ENCODE measurements around the gene PLXNB2. TPM values are rescaled to one million over a fixed set of nuclear protein-coding genes. Genes with fewer than 3 reads are reported as not detected.

Gene PLXNB2, protein sequence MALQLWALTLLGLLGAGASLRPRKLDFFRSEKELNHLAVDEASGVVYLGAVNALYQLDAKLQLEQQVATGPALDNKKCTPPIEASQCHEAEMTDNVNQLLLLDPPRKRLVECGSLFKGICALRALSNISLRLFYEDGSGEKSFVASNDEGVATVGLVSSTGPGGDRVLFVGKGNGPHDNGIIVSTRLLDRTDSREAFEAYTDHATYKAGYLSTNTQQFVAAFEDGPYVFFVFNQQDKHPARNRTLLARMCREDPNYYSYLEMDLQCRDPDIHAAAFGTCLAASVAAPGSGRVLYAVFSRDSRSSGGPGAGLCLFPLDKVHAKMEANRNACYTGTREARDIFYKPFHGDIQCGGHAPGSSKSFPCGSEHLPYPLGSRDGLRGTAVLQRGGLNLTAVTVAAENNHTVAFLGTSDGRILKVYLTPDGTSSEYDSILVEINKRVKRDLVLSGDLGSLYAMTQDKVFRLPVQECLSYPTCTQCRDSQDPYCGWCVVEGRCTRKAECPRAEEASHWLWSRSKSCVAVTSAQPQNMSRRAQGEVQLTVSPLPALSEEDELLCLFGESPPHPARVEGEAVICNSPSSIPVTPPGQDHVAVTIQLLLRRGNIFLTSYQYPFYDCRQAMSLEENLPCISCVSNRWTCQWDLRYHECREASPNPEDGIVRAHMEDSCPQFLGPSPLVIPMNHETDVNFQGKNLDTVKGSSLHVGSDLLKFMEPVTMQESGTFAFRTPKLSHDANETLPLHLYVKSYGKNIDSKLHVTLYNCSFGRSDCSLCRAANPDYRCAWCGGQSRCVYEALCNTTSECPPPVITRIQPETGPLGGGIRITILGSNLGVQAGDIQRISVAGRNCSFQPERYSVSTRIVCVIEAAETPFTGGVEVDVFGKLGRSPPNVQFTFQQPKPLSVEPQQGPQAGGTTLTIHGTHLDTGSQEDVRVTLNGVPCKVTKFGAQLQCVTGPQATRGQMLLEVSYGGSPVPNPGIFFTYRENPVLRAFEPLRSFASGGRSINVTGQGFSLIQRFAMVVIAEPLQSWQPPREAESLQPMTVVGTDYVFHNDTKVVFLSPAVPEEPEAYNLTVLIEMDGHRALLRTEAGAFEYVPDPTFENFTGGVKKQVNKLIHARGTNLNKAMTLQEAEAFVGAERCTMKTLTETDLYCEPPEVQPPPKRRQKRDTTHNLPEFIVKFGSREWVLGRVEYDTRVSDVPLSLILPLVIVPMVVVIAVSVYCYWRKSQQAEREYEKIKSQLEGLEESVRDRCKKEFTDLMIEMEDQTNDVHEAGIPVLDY (N-terminal part only)
- total RNA-seq, result 226 and 278 TPM in 2 replicates

DNA sequence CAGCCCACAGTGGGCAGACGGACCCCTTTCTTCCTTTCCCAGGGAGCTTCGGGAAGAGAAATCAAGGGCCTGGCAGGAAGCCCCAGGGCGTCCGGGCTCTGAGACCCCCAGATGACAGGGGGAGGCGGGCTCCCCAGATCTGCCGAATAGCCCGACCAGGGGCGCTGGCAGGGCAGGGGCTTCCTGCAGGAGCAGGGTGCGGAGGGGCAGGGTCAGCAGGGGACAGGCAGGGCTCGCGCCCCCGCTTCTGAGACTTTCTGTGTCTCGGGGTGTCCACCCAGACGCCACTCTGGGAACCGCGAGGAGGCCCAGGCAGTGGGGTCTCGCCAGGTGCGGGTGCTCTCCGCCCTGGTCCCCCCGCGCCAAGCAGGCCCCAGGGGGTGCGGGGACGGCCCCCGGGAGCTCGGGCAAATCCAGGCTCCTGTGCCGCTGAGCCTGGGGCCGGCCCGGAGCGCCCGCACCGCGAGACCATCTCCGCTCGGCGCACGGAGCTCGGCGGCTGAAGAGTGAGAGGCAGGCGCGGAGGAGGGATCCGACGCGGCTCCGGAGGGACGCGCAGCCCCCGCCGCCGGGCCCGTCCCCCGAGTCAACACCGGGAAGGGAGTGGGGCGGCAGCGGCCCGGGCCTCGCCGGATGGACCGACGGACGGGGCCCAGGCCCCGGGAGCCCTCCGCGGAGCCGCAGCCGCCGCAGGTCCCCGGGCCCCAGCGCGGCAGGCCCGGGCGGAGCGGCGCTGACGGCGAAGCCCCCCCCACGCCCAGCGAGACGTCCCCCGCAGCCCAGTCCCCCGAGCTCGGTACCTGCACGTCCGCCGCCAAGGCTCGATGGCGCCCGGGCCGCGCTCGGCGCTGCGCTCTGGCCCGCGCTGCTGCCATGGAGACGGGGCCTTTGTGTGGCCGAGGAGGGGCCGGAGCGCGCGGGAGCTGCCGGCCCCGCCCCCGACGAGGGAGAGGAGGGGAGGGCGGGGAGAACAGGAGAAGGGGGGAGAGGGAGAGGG, at the start of gene PLXNB2:
Gene PLXNB2, minus strand, starts transcription at position 894 of the 997 bp plus-strand sequence. CDS start 17,062 bp downstream, outside the sequence.

GRCh38 chr22:50342651-50343540, 35.5 kb upstream of the PLXNB2 start, which contains the start of gene PPP6R2:
PPP6R2 (plus strand) TSS chr22:50343327; CDS start chr22:50393909, 50,582 bp downstream.

DNA sequence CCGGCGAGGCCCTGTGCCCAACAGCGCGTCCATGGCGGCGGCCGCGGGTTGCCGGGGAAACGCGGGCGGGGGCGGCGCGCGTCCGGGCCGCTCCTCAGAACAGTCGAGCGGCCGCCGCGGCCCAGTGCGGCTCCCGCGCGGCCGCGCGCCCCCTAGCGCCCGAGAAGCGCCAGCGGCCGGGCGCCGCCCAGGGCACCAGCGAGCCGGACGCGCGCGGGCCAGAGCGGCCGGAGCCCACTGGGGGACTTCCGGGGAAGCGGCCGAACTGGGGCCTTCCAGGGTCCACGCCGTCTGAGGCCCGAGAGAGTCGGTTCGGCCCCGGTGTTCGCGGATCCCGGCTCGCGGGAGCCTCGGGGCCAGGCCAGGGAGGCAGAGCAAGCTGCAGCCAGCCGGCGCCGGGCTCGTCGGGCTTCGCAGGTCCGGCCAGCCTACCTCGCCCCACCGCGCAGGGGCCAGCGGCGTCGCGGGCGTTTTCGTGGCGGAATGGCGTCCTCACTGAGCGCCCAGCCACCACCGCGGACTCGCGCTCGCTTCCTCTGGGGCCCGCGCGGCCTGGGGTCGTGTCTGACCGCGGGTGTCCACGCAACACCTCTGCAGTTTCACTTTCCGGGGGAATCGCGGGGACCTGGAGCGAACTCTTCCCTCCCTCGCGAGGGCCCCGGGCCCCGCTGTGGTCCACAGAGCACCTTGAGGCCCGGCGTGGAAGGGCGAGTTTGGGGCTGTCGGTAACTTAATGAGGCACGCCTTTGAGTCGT, 19.7 kb upstream of the PLXNB2 start, which contains the start of gene DENND6B:
Gene DENND6B, minus strand, starts transcription at position 57 of the 755 bp plus-strand sequence. Its CDS starts 24 bp downstream, at position 33.

GRCh38 chr22:50269970-50270665, 37.3 kb downstream of the PLXNB2 start, which contains the start of gene MAPK11:
MAPK11 (minus strand) TSS chr22:50270380; CDS start chr22:50270292, 88 bp downstream.

DNA sequence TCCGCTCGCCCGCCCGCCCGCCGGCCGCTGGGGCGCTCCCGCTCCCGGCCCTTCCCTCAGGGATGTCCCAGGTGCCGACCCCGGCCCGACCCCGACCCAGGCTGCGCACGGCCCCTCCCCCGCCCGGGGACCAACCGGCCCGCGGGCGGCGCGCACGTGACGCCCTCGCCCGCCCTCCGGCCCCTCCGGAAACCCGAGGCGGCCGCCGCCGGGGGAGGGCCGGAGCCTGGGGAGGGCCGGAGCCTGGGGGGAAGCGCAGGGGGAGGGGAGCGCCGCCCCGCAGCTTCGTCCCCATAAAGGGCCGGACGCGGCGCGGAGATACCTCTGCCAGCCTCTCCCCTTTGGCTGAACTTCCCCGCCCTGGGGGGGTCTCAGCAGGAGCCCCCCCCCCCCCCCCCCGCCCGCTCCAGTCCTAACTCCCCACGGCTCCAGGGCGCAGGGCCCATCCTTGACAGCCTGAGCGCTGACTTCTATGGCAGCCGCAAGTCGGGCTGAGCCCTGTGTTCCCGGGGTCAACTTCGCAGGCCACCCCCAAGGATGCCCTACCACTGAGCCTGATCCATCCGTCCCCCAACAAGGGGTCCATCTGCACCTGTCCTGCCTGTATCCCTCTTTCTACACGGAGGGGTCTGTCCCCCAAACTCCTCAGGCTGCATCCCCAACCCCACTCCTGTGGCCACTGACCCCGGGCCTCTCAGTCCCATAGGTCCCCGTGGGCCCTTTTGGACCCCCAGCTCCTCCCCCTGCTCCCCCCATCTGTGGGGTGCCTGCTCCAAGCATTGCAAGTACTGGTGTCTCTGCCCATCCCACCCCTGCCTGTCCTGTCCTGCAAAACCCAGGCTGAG, 45.6 kb downstream of the PLXNB2 start, which contains the start of gene MAPK12:
Gene MAPK12, minus strand, starts transcription at position 69 of the 845 bp plus-strand sequence. CDS start 174 bp downstream, outside the sequence.

DNA sequence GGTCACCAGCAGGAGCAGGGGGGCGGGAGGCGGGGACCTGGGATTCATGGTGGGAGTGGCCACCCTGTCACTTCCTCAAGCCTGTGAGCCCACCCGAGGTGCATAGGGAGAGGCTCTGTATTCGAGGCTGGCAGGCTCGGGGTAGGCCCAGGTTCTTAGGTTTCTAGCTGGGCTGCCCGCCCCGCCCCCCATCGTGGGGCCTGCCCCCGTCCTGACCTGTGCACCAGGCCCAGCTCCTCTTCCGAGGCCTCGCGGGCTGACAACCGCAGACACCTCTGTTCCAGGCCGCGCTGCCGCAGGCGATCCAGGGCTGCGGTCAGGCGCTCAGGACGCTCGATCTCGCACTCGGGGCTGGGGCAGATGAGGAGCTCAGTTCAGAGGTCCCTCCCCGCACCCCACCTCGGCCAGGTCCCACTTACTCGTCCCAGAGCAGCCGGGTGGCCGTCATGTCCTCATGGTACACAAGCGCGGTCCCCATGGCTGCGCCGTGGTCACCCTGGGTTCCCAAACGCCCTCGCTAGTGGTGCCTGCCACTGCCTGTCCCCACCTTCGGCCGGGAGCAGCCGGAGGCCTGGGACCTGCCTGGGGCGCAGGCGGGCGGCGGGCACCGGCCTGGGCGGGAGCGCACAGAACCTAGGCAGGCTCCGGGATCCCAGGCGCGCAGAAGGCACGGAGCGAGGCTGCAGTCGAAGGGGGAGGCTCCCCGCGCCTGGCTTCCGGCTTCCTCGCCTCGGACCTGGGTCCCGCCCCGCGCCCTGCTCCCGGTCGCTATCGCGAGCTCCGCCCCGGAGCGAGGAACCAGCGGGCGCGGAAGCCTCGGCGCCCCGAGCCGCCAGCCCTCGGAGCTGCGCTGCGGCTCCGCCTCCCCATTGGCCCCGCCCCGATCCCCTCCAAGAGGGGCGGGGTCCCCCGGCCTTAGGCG, 56.6 kb downstream of the PLXNB2 start, which contains the start of gene HDAC10:
Gene HDAC10, minus strand, starts transcription at position 711 of the 922 bp plus-strand sequence. Its CDS starts 233 bp downstream, at position 478.

GRCh38 chr22:50244420-50245213, 62.8 kb downstream of the PLXNB2 start, which contains the start of gene TUBGCP6:
TUBGCP6 (minus strand) TSS chr22:50245023; CDS start chr22:50244459, 564 bp downstream.

Other genes starting within 250 kb of the PLXNB2 start
- not detected in 2 replicates for gene TTLL8, start 249.3 kb downstream of the PLXNB2 start, total RNA-seq
- gene MLC1, start 222.2 kb downstream of the PLXNB2 start, total RNA-seq, result 0.43 and 3.6 TPM in 2 replicates
- 1.5 and 1.7 TPM in 2 replicates for gene MOV10L1, start 217.6 kb downstream of the PLXNB2 start, total RNA-seq
- gene PANX2, start 136.9 kb downstream of the PLXNB2 start, total RNA-seq, result 2.0 and 2.1 TPM in 2 replicates
- 16.8 and 26.7 TPM in 2 replicates for gene TRABD, start 121.7 kb downstream of the PLXNB2 start, total RNA-seq
- gene SELENOO, start 106.6 kb downstream of the PLXNB2 start, total RNA-seq, result 17.3 and 21.5 TPM in 2 replicates
- 27.4 and 37.1 TPM in 2 replicates for gene TUBGCP6, start 62.6 kb downstream of the PLXNB2 start, total RNA-seq
- gene HDAC10, start 56.4 kb downstream of the PLXNB2 start, total RNA-seq, result 28.4 and 44.0 TPM in 2 replicates
- gene MAPK12, start 46.0 kb downstream of the PLXNB2 start, total RNA-seq, result 11.7 and 35.3 TPM in 2 replicates
- 2.9 and 7.2 TPM in 2 replicates for gene MAPK11, start 37.3 kb downstream of the PLXNB2 start, total RNA-seq
- gene DENND6B, start 19.4 kb upstream of the PLXNB2 start, total RNA-seq, result 3.3 and 4.3 TPM in 2 replicates
- 57.9 and 70.7 TPM in 2 replicates for gene PPP6R2, start 35.7 kb upstream of the PLXNB2 start, total RNA-seq
- gene SBF1, start 167.4 kb upstream of the PLXNB2 start, total RNA-seq, result 88.6 and 131 TPM in 2 replicates
- gene ADM2, start 173.9 kb upstream of the PLXNB2 start, total RNA-seq, result 3.5 and 7.9 TPM in 2 replicates
- gene MIOX, start 179.2 kb upstream of the PLXNB2 start, total RNA-seq, result 0.10 TPM in 1 of 2 replicates, not detected in the other
- gene LMF2, start 200.1 kb upstream of the PLXNB2 start, total RNA-seq, result 60.0 and 74.5 TPM in 2 replicates
- 19.7 and 19.9 TPM in 2 replicates for gene NCAPH2, start 200.6 kb upstream of the PLXNB2 start, total RNA-seq
- 1.2 and 1.5 TPM in 2 replicates for gene SCO2, start 218.0 kb upstream of the PLXNB2 start, total RNA-seq
- 15.2 and 18.5 TPM in 2 replicates for gene TYMP, start 222.4 kb upstream of the PLXNB2 start, total RNA-seq
- 0.39 and 0.63 TPM in 2 replicates for gene KLHDC7B, start 238.3 kb upstream of the PLXNB2 start, total RNA-seq